Sigmoid colon (tissue), 3 donors: ENCODE measurements around the gene RPH3AL.

Source experiments
- CTCF ChIP-seq, 4 experiments: fragments of 450-650 bp in 3 of 4; fragments of 200-600 bp in 1 of 4; IDR thresholded peaks; one replicate each; pipeline ENCODE4 v1.5.1; 2016 to 2019; ENCODE audit warnings: antibody characterized with exemption in 4 of 4, mild to moderate bottlenecking in 3 of 4, moderate library complexity in 2 of 4
- POLR2A ChIP-seq, 2 donors: fragments of 450-650 bp; IDR thresholded peaks; one replicate each; pipeline ENCODE4 v1.6.1; 2016; ENCODE audit warnings: antibody characterized with exemption in 2 of 2, mild to moderate bottlenecking in 2 of 2, moderate library complexity in 2 of 2

GRCh38 chr17:202501-202951 is 150.1 kb downstream of the RPH3AL start:
- TF ChIP-seq CTCF (IDR thresholded peaks at IDR 0.05) (no peak), POLR2A (IDR thresholded peaks at IDR 0.05) (no peak)
